Kidney (tissue), 14 donors: ENCODE data around the gene CGGBP1. TPM values are rescaled to one million over a fixed set of nuclear protein-coding genes. Genes with fewer than 3 reads are reported as not detected.

Experiments used
- DNase-seq, 5 donors: peaks; one replicate each; pipeline ENCODE4 v3.0.0-alpha.2; 2013 to 2020
- FAIRE-seq: peaks from 2 replicates; lab custom pipeline; 2012; peaks lifted over from hg19 to GRCh38; lab: Jason Lieb, UNC
- H3K27ac ChIP-seq, 2 donors: one replicate each; pipeline ENCODE4 v1.7.0; 2013; ENCODE audit warnings: low read depth in 2 of 2, low read length in 2 of 2, inconsistent platforms in 1 of 2
- H3K27me3 ChIP-seq: one replicate; pipeline ENCODE4 v1.7.1; 2013; ENCODE audit warnings: low read length, inconsistent platforms; ENCODE audit not compliant: control insufficient read depth, insufficient read depth
- H3K36me3 ChIP-seq, 3 donors: one replicate each; pipeline versions ENCODE4 v1.7.0 to v1.7.1; 2013; ENCODE audit warnings: low read length in 3 of 3, control low read depth in 1 of 3, inconsistent platforms in 1 of 3; ENCODE audit not compliant: insufficient read depth in 3 of 3, control insufficient read depth in 2 of 3
- H3K4me1 ChIP-seq, 3 donors: one replicate each; pipeline versions ENCODE4 v1.7.0 to v1.7.1; 2013; ENCODE audit warnings: low read length in 3 of 3, inconsistent platforms in 1 of 3, low read depth in 1 of 3; ENCODE audit not compliant: control insufficient read depth in 2 of 3, insufficient read depth in 2 of 3
- H3K4me3 ChIP-seq, 3 donors: one replicate each; pipeline versions ENCODE4 v1.7.0 to v1.8.1; 2013; ENCODE audit warnings: low read length in 3 of 3, control low read depth in 1 of 3, inconsistent platforms in 1 of 3
- H3K9ac ChIP-seq, 3 donors: one replicate each; pipeline versions ENCODE4 v1.7.0 to v1.7.1; 2013; ENCODE audit warnings: low read length in 3 of 3, control low read depth in 1 of 3, inconsistent platforms in 1 of 3
- H3K9me3 ChIP-seq, 3 donors: one replicate each; pipeline versions ENCODE4 v1.7.0 to v1.7.1; 2013; ENCODE audit warnings: low read length in 3 of 3, control low read depth in 1 of 3, inconsistent platforms in 1 of 3; ENCODE audit not compliant: control insufficient read depth in 2 of 3, insufficient read depth in 1 of 3
- intact Hi-C: fragments of 100-400 bp; cut with DNase I; formaldehyde crosslinking; loops from one replicate; pipeline ENCODE4 v1.11.1; 2022
- polyA plus RNA-seq: library from polyadenylated mRNA; stranded (reverse); fragments of 350-450 nt; fragmentation: Illumina TruSeq; extraction: RNeasy Lipid Tissue Mini Kit (QIAGEN cat#74804); gene quantifications from one replicate; pipeline ENCODE4 v1.2.3, GENCODE V29; 2014; ENCODE audit warnings: low read depth, low replicate concordance; ENCODE audit not compliant: insufficient read depth
- total RNA-seq: library from RNA; stranded (reverse); fragmentation: NEBNext Ultra II Directional; extraction: Animal tissue kit (Norgen Biotek cat#: 25700); gene quantifications from one replicate; pipeline ENCODE4 v1.2.1, GENCODE V29; 2021
- TF ChIP-seq, protein P1 (sequence below): IDR thresholded peaks from 3 replicates; pipeline ENCODE4 v1.5.1; 2012; ENCODE audit warnings: mild to moderate bottlenecking, moderate library complexity, borderline replicate concordance; ENCODE audit not compliant: insufficient read depth; ENCODE audit errors: extremely low read depth
- donor health status: control.
- donor health status: control.
- donor health status: control.
- donor health status: control.
- donor health status: control.
- donor health status: DM: yes; HTN: yes; CAD: no.
- donor health status: Normal renal cell carcinoma (clear cell type).

The CGGBP1 gene
- total and polyA plus RNA-seq, 2 donors from 2014 or later, result 29.2 to 66.1 TPM

DNA sequence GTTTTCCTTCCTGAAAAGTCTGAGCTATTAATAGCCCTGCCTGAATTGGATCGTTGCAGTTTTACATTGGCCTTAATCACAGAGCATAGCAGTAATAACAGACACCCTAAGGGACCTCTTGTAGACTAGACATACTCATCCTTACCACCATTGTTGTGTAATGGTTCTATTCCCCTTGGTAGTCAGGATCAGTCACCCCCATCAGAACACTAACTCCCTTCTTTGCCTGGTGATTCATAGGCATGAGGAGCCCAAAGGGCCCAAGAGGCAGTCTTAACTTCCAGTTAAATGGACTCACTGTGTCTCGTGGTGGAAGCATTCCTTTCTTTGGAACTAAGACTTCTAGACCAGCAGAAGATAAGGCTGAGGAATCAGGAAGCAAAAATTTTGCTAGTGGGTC, 20.2 kb downstream of the CGGBP1 start:
- TF ChIP-seq, protein P1, sequence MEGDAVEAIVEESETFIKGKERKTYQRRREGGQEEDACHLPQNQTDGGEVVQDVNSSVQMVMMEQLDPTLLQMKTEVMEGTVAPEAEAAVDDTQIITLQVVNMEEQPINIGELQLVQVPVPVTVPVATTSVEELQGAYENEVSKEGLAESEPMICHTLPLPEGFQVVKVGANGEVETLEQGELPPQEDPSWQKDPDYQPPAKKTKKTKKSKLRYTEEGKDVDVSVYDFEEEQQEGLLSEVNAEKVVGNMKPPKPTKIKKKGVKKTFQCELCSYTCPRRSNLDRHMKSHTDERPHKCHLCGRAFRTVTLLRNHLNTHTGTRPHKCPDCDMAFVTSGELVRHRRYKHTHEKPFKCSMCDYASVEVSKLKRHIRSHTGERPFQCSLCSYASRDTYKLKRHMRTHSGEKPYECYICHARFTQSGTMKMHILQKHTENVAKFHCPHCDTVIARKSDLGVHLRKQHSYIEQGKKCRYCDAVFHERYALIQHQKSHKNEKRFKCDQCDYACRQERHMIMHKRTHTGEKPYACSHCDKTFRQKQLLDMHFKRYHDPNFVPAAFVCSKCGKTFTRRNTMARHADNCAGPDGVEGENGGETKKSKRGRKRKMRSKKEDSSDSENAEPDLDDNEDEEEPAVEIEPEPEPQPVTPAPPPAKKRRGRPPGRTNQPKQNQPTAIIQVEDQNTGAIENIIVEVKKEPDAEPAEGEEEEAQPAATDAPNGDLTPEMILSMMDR, result no peak
- FAIRE-seq (no peak), DNase-seq (no peak)
- H3K27ac ChIP-seq, result no peak overlapping the region
- H3K4me1 ChIP-seq, result no peaks in the 10 kb centered on the region
- H3K9ac ChIP-seq, result no peak overlapping the region
- H3K9me3 ChIP-seq, result no peaks in the 10 kb centered on the region
- no peaks in the 10 kb centered on the region for H3K36me3 ChIP-seq
- intact Hi-C loops, result no loop called here
- no peaks in the 10 kb centered on the region for H3K27me3 ChIP-seq
- no peak overlapping the region for H3K4me3 ChIP-seq

DNA sequence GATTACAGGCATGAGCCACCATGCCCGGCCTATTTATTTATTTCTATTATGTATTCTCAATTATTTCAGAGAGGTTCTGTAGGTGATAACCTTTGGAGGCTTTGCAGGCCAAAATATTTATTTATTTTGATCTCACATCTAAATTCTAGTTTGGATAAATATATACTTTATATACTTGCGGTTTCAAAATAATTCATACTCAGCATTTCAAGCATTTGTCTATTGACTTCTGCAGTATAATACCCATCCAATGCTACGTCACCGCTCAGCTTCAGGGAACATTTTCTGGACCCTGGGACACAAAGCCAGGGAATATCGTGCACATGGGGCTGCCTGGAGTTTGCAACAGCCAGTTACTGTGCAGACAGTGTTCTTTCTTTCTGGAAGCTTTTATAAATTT, 22.6 kb downstream of the CGGBP1 start:
- no peak for FAIRE-seq
- H3K4me3 ChIP-seq, result no peak overlapping the region
- H3K36me3 ChIP-seq, result no peaks in the 10 kb centered on the region
- H3K4me1 ChIP-seq, result peaks cover 0 to 2% (median 0%) of the 10 kb centered on the region in 3 donors
- H3K27ac ChIP-seq, result no peak overlapping the region
- no peak overlapping the region for H3K9ac ChIP-seq
- intact Hi-C loops, result no loop called here
- H3K27me3 ChIP-seq, result no peaks in the 10 kb centered on the region
- TF ChIP-seq, protein P1, result no peak
- no peak for DNase-seq
- H3K9me3 ChIP-seq, result no peaks in the 10 kb centered on the region

DNA sequence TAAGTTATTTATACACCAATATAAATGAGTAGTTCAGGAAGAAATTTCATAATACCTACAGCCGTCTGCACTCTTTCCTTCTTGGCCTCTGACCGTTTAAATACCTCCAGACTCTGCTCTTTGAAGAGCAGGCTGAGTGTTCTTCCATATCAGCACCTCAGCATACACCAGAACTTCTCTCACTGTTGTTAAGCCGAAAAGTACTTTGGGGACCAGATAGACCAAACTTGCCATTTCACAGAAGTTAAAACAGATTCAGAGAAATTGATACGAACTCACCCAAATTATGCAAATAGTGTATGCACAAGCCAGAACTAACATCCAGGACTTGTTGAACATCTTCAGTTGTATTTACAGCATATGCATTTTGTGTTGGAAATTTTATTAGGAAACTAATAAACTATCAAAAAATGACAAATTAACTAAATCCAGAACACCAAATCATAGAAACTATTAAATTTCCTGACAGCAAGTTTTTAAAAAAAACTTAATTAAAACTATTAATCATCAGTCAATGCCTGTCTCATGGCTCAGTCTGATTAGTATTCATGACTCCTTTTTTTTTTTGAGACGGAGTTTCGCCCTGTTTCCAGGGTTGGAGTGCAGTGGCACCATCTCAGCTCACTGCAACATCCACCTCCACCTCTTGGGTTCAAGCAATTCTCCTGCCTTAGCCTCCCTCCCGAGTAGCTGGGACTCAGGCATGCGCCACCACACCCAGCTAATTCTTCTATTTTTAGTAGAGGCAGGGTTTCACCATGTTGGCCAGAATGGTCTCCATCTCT, 24.1 kb downstream of the CGGBP1 start:
- FAIRE-seq (no peak), DNase-seq (no peak)
- TF ChIP-seq, protein P1, result no peak
- Histone ChIP-seq H3K9ac (no peak overlapping the region), H3K4me1 (peaks cover 0 to 2% (median 0%) of the 10 kb centered on the region in 3 donors), H3K27ac (no peak overlapping the region), H3K4me3 (no peak overlapping the region), H3K36me3 (no peaks in the 10 kb centered on the region), H3K27me3 (no peaks in the 10 kb centered on the region), H3K9me3 (no peaks in the 10 kb centered on the region)
- intact Hi-C loops, result no loop called here
